ENCODE results near the gene ZFHX3. TPM values are rescaled to one million over a fixed set of nuclear protein-coding genes. Genes with fewer than 3 reads are reported as not detected.

The ZFHX3 gene
- total RNA-seq, 1 experiment from 2014 or later = 21.8 TPM

- ChIA-PET POLR2A (ENCODE audit: low non-redundant PET) (no interaction called here), CTCF (no interaction called here)
- DNase-seq (ENCODE audit: low spot score) = no peak
- Histone ChIP-seq H3K27me3 (replicated peaks; ENCODE audit: insufficient read depth, low read depth, low read length, poor library complexity) (no peaks in the 10 kb centered on the region), H3K9me3 (ENCODE audit: low read depth, low read length, poor library complexity, severe bottlenecking) (no peaks in the 10 kb centered on the region), H3K27ac (ENCODE audit: low read depth, low read length, poor library complexity, severe bottlenecking) (no peak overlapping the region), H3K36me3 (ENCODE audit: insufficient read depth, low read length, poor library complexity, severe bottlenecking) (peaks cover 10% of the 10 kb centered on the region), H3K4me1 (ENCODE audit: insufficient read depth, low read length, poor library complexity, severe bottlenecking) (no peaks in the 10 kb centered on the region), H3K4me3 (ENCODE audit: low read depth, low read length, poor library complexity, severe bottlenecking) (no peak overlapping the region)
- TF ChIP-seq CTCF (conservative IDR thresholded peaks at IDR 0.05; ENCODE audit: low read depth, low read length) (no peak), EZH2 (IDR thresholded peaks at IDR 0.05; ENCODE audit: borderline replicate concordance, low read depth, low read length, poor library complexity, severe bottlenecking) (no peak)
- intact Hi-C loops (cut with micrococcal nuclease; ENCODE audit: unreplicated experiment) = no loop called here
- BruUV-seq (replicated peaks) = no TSS peak
Measured at GRCh38 chr16:72808754-72809153, 239.2 kb downstream of the ZFHX3 start.

GRCh38 chr16:72807245-72807644, 240.7 kb downstream of the ZFHX3 start:
- ChIA-PET POLR2A (ENCODE audit: low non-redundant PET) (no interaction called here), CTCF (no interaction called here)
- no peaks in the 10 kb centered on the region for H3K9me3 ChIP-seq (ENCODE audit: low read depth, low read length, poor library complexity, severe bottlenecking)
- intact Hi-C loops (cut with micrococcal nuclease; ENCODE audit: unreplicated experiment) = no loop called here
- peaks cover 10% of the 10 kb centered on the region for H3K36me3 ChIP-seq (ENCODE audit: insufficient read depth, low read length, poor library complexity, severe bottlenecking)
- DNase-seq (ENCODE audit: low spot score) = no peak
- BruUV-seq (replicated peaks) = no TSS peak
- no peak overlapping the region for H3K27ac ChIP-seq (ENCODE audit: low read depth, low read length, poor library complexity, severe bottlenecking)
- H3K4me1 ChIP-seq (ENCODE audit: insufficient read depth, low read length, poor library complexity, severe bottlenecking) = no peaks in the 10 kb centered on the region
- no peaks in the 10 kb centered on the region for H3K27me3 ChIP-seq (replicated peaks; ENCODE audit: insufficient read depth, low read depth, low read length, poor library complexity)
- TF ChIP-seq CTCF (conservative IDR thresholded peaks at IDR 0.05; ENCODE audit: low read depth, low read length) (no peak), EZH2 (IDR thresholded peaks at IDR 0.05; ENCODE audit: borderline replicate concordance, low read depth, low read length, poor library complexity, severe bottlenecking) (no peak)
- no peak overlapping the region for H3K4me3 ChIP-seq (ENCODE audit: low read depth, low read length, poor library complexity, severe bottlenecking)

GRCh38 chr16:72805486-72805885, 242.4 kb downstream of the ZFHX3 start:
- CTCF ChIA-PET = no interaction called here
- no TSS peak for BruUV-seq (replicated peaks)

More at GRCh38 chr16:72805486-72805885, 242.4 kb downstream of the ZFHX3 start:
- DNase-seq (ENCODE audit: low spot score) = no peak
- H3K27me3 ChIP-seq (replicated peaks; ENCODE audit: insufficient read depth, low read depth, low read length, poor library complexity) = no peaks in the 10 kb centered on the region
- H3K36me3 ChIP-seq (ENCODE audit: insufficient read depth, low read length, poor library complexity, severe bottlenecking) = peaks cover 2% of the 10 kb centered on the region
- no peak overlapping the region for H3K4me3 ChIP-seq (ENCODE audit: low read depth, low read length, poor library complexity, severe bottlenecking)
- POLR2A ChIA-PET (ENCODE audit: low non-redundant PET) = no interaction called here
- no peak overlapping the region for H3K27ac ChIP-seq (ENCODE audit: low read depth, low read length, poor library complexity, severe bottlenecking)
- no peaks in the 10 kb centered on the region for H3K4me1 ChIP-seq (ENCODE audit: insufficient read depth, low read length, poor library complexity, severe bottlenecking)
- H3K9me3 ChIP-seq (ENCODE audit: low read depth, low read length, poor library complexity, severe bottlenecking) = no peaks in the 10 kb centered on the region
- intact Hi-C loops (cut with micrococcal nuclease; ENCODE audit: unreplicated experiment) = no loop called here
- TF ChIP-seq EZH2 (IDR thresholded peaks at IDR 0.05; ENCODE audit: borderline replicate concordance, low read depth, low read length, poor library complexity, severe bottlenecking) (no peak), CTCF (conservative IDR thresholded peaks at IDR 0.05; ENCODE audit: low read depth, low read length) (no peak)

All from A673 (cell line).